Activated B cell treated with CpG ODN at 0.5 μM for 24 hours (primary cell): ENCODE measurements around the gene IZUMO1. TPM values are rescaled to one million over a fixed set of nuclear protein-coding genes. Genes with fewer than 3 reads are reported as not detected.
"Not testable (repeated sequence)": the region's sequence is repeated elsewhere in the genome, so short reads cannot be mapped to it uniquely, and the experiment has no call there.

Experiments
- ATAC-seq: fragments of 200-7000 bp; cut with Tn5 transposase; one replicate; pipeline ENCODE4 v1.10.0; 2021; ENCODE audit warnings: low read depth, mild to moderate bottlenecking, moderate library complexity
- CTCF ChIA-PET: fragments of 350-600 bp; sonication (Branson Sonifier 250); formaldehyde crosslinking; loops from one replicate; lab custom pipeline; 2021; ENCODE audit warnings: antibody characterized with exemption; lab: Charles Lee
- POLR2A ChIA-PET: fragments of 350-600 bp; sonication (Branson Sonifier 250); formaldehyde crosslinking; loops from one replicate; lab custom pipeline; 2021; ENCODE audit warnings: antibody characterized with exemption; lab: Charles Lee
- DNase-seq: peaks from one replicate; pipeline ENCODE4 v3.0.0; 2022
- H3K27ac Mint-ChIP-seq: one replicate; pipeline ENCODE4 v1.8.0; 2020; ENCODE audit warnings: mixed read lengths
- H3K27me3 Mint-ChIP-seq: one replicate; pipeline ENCODE4 v1.8.0; 2021; ENCODE audit warnings: mixed read lengths
- H3K36me3 Mint-ChIP-seq: one replicate; pipeline ENCODE4 v1.8.0; 2021; ENCODE audit warnings: low read depth, mixed read lengths
- H3K4me1 Mint-ChIP-seq: one replicate; pipeline ENCODE4 v1.8.0; 2021; ENCODE audit warnings: mixed read lengths
- H3K4me3 Mint-ChIP-seq: one replicate; pipeline ENCODE4 v1.8.0; 2020; ENCODE audit warnings: mild to moderate bottlenecking, mixed read lengths
- H3K9me3 Mint-ChIP-seq: one replicate; pipeline ENCODE4 v1.8.0; 2020; ENCODE audit warnings: mixed read lengths
- CTCF ChIP-seq: fragments of 200-600 bp; IDR thresholded peaks from one replicate; pipeline ENCODE4 v1.8.0; 2022; ENCODE audit warnings: antibody characterized with exemption, mild to moderate bottlenecking
- intact Hi-C: fragments of 100-400 bp; cut with micrococcal nuclease; formaldehyde crosslinking; loops from one replicate; pipeline ENCODE4 v1.15.1; 2024
- total RNA-seq: library from RNA; stranded (reverse); gene quantifications from 2 replicates; pipeline ENCODE4 v1.2.3, GENCODE V29; 2022

The IZUMO1 gene
- total RNA-seq, 1 donor from 2014 or later, result not detected

GRCh38 chr19:48793271-48793670 lies 46.6 kb upstream of the IZUMO1 start:
- ChIA-PET CTCF (interaction anchor here (3.2 to 10.4 kb wide), 2 partner anchors 48 to 177 kb away, joined by 25 to 272 read pairs; partner anchors contain the start of gene HSD17B14), POLR2A (interaction anchor here (1.0 kb wide), 1 partner anchor 44 kb away, joined by 3 read pairs; no protein-coding TSS in a partner anchor)
- Mint-ChIP-seq H3K4me1 (peaks cover 10% of the 10 kb centered on the region), H3K27me3 (no peaks in the 10 kb centered on the region), H3K27ac (no peak overlapping the region), H3K36me3 (no peaks in the 10 kb centered on the region), H3K4me3 (no peak overlapping the region), H3K9me3 (no peaks in the 10 kb centered on the region)
- TF ChIP-seq CTCF, result no peak
- intact Hi-C loops, result no loop called here
- no peak for ATAC-seq
- no peak for DNase-seq

DNA sequence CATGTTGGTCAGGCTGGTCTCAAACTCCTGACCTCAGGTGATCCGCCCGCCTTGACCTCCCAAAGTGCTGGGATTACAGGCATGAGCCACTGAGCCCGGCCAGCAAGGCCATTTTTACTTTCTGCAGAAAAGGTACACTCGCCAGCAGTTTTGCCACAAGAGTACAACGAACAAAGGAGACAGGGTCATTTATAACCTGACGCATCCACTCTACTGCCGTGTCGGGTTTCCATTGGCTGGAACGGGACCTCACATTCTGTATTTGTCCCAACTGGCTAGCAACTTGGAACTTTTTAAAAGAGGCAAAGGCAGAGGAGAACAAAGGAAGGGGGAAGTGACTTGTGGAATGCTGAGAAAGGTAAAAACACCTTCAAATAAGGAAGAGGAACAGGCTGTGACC lies 40.6 kb upstream of the IZUMO1 start:
- H3K4me3 Mint-ChIP-seq, H3K9me3 Mint-ChIP-seq, H3K27ac Mint-ChIP-seq, H3K4me1 Mint-ChIP-seq, DNase-seq, H3K36me3 Mint-ChIP-seq, H3K27me3 Mint-ChIP-seq, ATAC-seq: not testable (repeated sequence)
- intact Hi-C loops, result loop anchor here (10.0 kb wide), 1 partner anchor 297 kb away; the partner anchor contains the start of gene SNRNP70
- ChIA-PET CTCF (interaction anchor here (0.5 to 10.4 kb wide), 15 partner anchors 8 to 423 kb away, joined by 3 to 272 read pairs (median 5); partner anchors contain the start of genes FTL, HSD17B14 and KCNA7), POLR2A (interaction anchor here (0.7 to 1.4 kb wide), 5 partner anchors 48 to 635 kb away, joined by 3 to 14 read pairs (median 5); partner anchors contain the start of genes CA11 and HSD17B14)

- H3K36me3 Mint-ChIP-seq, H3K27ac Mint-ChIP-seq, H3K27me3 Mint-ChIP-seq, DNase-seq, H3K9me3 Mint-ChIP-seq, H3K4me3 Mint-ChIP-seq, ATAC-seq, POLR2A ChIA-PET: not testable (repeated sequence)
- peaks cover 14% of the 10 kb centered on the region for H3K4me1 Mint-ChIP-seq
- intact Hi-C loops, result loop anchor here (10.0 kb wide), 1 partner anchor 298 kb away; the partner anchor contains the start of gene SNRNP70
- CTCF ChIA-PET, result interaction anchor here (0.7 to 10.4 kb wide), 3 partner anchors 54 to 124 kb away, joined by 3 to 272 read pairs (median 9); partner anchors contain the start of gene HSD17B14
Measured at GRCh38 chr19:48786422-48786821, 39.7 kb upstream of the IZUMO1 start.

DNA sequence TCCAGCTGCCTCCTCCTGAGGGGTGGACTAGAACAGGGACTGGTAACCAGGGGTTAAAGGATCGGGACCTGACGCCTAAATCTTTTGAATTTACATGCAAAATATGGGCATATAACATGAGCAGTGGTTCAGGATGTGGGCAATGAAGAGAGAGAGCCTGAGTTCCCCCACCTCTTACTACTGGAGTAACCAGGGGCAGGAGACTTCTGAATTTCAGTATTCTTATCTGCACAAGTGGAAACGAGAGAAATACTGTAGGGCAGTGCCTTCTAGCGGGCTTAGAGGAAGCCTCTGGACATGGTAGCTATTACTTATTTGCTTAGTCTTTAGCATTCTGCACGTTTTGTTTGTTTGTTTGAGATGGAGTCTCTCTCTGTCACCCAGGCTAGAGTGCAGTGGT lies 37.8 kb upstream of the IZUMO1 start:
- ChIA-PET POLR2A (interaction anchor here (0.6 kb wide), 1 partner anchor 408 kb away, joined by 7 read pairs; no protein-coding TSS in a partner anchor), CTCF (interaction anchor here (1.6 to 2.3 kb wide), 2 partner anchors 53 to 58 kb away, joined by 4 to 9 read pairs; no protein-coding TSS in a partner anchor)
- Mint-ChIP-seq H3K4me3 (no peak overlapping the region), H3K36me3 (no peaks in the 10 kb centered on the region), H3K27ac (no peak overlapping the region), H3K27me3 (no peaks in the 10 kb centered on the region), H3K4me1 (peaks cover 24% of the 10 kb centered on the region), H3K9me3 (no peaks in the 10 kb centered on the region)
- intact Hi-C loops, result loop anchor here (10.0 kb wide), 1 partner anchor 300 kb away; the partner anchor contains the start of gene SNRNP70
- DNase-seq, result no peak
- TF ChIP-seq CTCF, result no peak
- no peak for ATAC-seq

- intact Hi-C loops, result loop anchor here (2.0 to 10.0 kb wide), 2 partner anchors 28 to 304 kb away; partner anchors contain the start of genes FUT1 and SNRNP70
- ATAC-seq, result no peak
- H3K9me3 Mint-ChIP-seq, result no peaks in the 10 kb centered on the region
- no peak overlapping the region for H3K4me3 Mint-ChIP-seq
- POLR2A ChIA-PET, result interaction anchor here (1.3 kb wide), 1 partner anchor 62 kb away, joined by 5 read pairs; no protein-coding TSS in a partner anchor
- no peak for TF ChIP-seq CTCF
- no peaks in the 10 kb centered on the region for H3K36me3 Mint-ChIP-seq
- no peak for DNase-seq
- CTCF ChIA-PET, result no interaction called here
- H3K4me1 Mint-ChIP-seq, result peaks cover 22% of the 10 kb centered on the region
- peak overlapping the region; percentile 51 for H3K27ac Mint-ChIP-seq
- no peaks in the 10 kb centered on the region for H3K27me3 Mint-ChIP-seq
Measured at GRCh38 chr19:48780631-48781391, 34.1 kb upstream of the IZUMO1 start.
